Measurements from ENCODE around the gene ZNF474.

GRCh38 chr5:122164831-122165558, 35.6 kb downstream of the ZNF474 start:
- TF ChIP-seq CTCF (conservative IDR thresholded peaks at IDR 0.05), result no peak
- TF ChIP-seq ZFX (IDR thresholded peaks at IDR 0.05), result no peak

All from C4-2B (cell line).